ENCODE data around the gene TSHR. TPM values are rescaled to one million over a fixed set of nuclear protein-coding genes. Genes with fewer than 3 reads are reported as not detected.
"Not testable (repeated sequence)": the region's sequence is repeated elsewhere in the genome, so short reads cannot be mapped to it uniquely, and the experiment has no call there.

Gene TSHR
- total RNA-seq, 3 donors from 2014 or later (not counting 1 experiment from before 2014, with no cell fraction given) = 0.80 TPM; not detected in 2

- no peak for ATAC-seq
- TF ChIP-seq, protein P1, sequence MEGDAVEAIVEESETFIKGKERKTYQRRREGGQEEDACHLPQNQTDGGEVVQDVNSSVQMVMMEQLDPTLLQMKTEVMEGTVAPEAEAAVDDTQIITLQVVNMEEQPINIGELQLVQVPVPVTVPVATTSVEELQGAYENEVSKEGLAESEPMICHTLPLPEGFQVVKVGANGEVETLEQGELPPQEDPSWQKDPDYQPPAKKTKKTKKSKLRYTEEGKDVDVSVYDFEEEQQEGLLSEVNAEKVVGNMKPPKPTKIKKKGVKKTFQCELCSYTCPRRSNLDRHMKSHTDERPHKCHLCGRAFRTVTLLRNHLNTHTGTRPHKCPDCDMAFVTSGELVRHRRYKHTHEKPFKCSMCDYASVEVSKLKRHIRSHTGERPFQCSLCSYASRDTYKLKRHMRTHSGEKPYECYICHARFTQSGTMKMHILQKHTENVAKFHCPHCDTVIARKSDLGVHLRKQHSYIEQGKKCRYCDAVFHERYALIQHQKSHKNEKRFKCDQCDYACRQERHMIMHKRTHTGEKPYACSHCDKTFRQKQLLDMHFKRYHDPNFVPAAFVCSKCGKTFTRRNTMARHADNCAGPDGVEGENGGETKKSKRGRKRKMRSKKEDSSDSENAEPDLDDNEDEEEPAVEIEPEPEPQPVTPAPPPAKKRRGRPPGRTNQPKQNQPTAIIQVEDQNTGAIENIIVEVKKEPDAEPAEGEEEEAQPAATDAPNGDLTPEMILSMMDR (IDR thresholded peaks at IDR 0.05) = no peak
- Histone ChIP-seq H3K27me3 (ENCODE audit: control insufficient read depth, insufficient read depth, low read length) (no peaks in the 10 kb centered on the region), H3K36me3 (ENCODE audit: control insufficient read depth, insufficient read depth, low read length) (no peaks in the 10 kb centered on the region), H3K27ac (ENCODE audit: low read length) (no peak overlapping the region), H3K4me3 (ENCODE audit: low read length) (no peak overlapping the region), H3K4me1 (ENCODE audit: control insufficient read depth, insufficient read depth, low read length) (no peaks in the 10 kb centered on the region), H3K9me3 (ENCODE audit: control insufficient read depth, insufficient read depth, low read length) (no peaks in the 10 kb centered on the region)
- Mint-ChIP-seq H3K9me3 (no peaks in the 10 kb centered on the region), H3K27ac (no peak overlapping the region), H3K4me1 (no peaks in the 10 kb centered on the region), H3K36me3 (no peaks in the 10 kb centered on the region), H3K4me3 (no peak overlapping the region), H3K27me3 (ENCODE audit: low read depth in 2 of 2) (peaks cover 0 to 6% of the 10 kb centered on the region in 2 donors)
- 93% methylated on average over 2 of the region's 2 CpGs for WGBS (ENCODE audit: insufficient coverage)
- intact Hi-C loops (cut with micrococcal nuclease) = no loop called here
- DNase-seq = no peak
Observed at GRCh38 chr14:81110186-81110585, 154.8 kb downstream of the TSHR start.

- Mint-ChIP-seq H3K36me3 (no peaks in the 10 kb centered on the region), H3K27me3 (ENCODE audit: low read depth in 2 of 2) (peaks cover 0 to 6% of the 10 kb centered on the region in 2 donors), H3K27ac (no peak overlapping the region), H3K4me3 (no peak overlapping the region), H3K9me3 (no peaks in the 10 kb centered on the region), H3K4me1 (no peaks in the 10 kb centered on the region)
- Histone ChIP-seq H3K4me3 (ENCODE audit: low read length) (no peak overlapping the region), H3K4me1 (ENCODE audit: control insufficient read depth, insufficient read depth, low read length) (no peaks in the 10 kb centered on the region), H3K27me3 (ENCODE audit: control insufficient read depth, insufficient read depth, low read length) (no peaks in the 10 kb centered on the region), H3K27ac (ENCODE audit: low read length) (no peak overlapping the region), H3K9me3 (ENCODE audit: control insufficient read depth, insufficient read depth, low read length) (no peaks in the 10 kb centered on the region), H3K36me3 (ENCODE audit: control insufficient read depth, insufficient read depth, low read length) (no peaks in the 10 kb centered on the region)
- 65% methylated on average over 2 of the region's 2 CpGs for WGBS (ENCODE audit: insufficient coverage)
- intact Hi-C loops (cut with micrococcal nuclease) = no loop called here
- TF ChIP-seq, protein P1 (IDR thresholded peaks at IDR 0.05) = no peak
- ATAC-seq = no peak
- DNase-seq = no peak
Observed at GRCh38 chr14:81113176-81113575, 157.8 kb downstream of the TSHR start.

DNA sequence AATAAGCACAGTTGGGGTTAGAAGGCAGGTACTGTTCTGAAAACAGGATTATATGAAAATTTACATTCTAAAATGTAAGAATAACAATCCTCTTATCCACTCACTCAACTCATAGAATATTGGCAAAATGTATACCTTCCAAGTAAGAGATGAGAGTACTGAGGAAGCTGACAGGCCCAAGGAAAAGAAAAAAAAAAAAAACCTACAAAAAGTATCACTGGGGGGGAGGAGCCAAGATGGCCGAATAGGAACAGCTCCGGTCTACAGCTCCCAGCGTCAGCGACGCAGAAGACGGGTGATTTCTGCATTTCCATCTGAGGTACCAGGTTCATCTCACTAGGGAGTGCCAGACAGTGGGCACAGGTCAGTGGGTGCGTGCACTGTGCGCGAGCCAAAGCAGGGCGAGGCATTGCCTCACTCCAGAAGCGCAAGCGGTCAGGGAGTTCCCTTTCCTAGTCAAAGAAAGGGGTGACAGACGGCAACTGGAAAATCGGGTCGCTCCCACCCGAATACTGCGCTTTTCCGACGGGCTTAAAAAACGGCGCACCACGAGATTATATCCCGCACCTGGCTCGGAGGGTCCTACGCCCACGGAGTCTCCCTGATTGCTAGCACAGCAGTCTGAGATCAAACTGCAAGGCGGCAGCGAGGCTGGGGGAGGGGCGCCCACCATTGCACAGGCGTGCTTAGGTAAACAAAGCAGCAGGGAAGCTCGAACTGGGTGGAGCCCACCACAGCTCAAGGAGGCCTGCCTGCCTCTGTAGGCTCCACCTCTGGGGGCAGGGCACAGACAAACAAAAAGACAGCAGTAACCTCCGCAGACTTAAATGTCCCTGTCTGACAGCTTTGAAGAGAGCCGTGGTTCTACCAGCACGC lies 158.8 kb downstream of the TSHR start:
- H3K27ac Mint-ChIP-seq; H3K4me3 ChIP-seq (ENCODE audit: low read length); H3K4me3 Mint-ChIP-seq; H3K27ac ChIP-seq (ENCODE audit: low read length); H3K4me1 ChIP-seq (ENCODE audit: control insufficient read depth, insufficient read depth, low read length); H3K9me3 Mint-ChIP-seq; ATAC-seq; H3K36me3 ChIP-seq (ENCODE audit: control insufficient read depth, insufficient read depth, low read length); H3K36me3 Mint-ChIP-seq; H3K27me3 ChIP-seq (ENCODE audit: control insufficient read depth, insufficient read depth, low read length); intact Hi-C loops (cut with micrococcal nuclease); H3K4me1 Mint-ChIP-seq; DNase-seq; H3K9me3 ChIP-seq (ENCODE audit: control insufficient read depth, insufficient read depth, low read length); H3K27me3 Mint-ChIP-seq (ENCODE audit: low read depth in 2 of 2): not testable (repeated sequence)
- 97% methylated on average over 32 of the region's 34 CpGs for WGBS (ENCODE audit: insufficient coverage)

DNA sequence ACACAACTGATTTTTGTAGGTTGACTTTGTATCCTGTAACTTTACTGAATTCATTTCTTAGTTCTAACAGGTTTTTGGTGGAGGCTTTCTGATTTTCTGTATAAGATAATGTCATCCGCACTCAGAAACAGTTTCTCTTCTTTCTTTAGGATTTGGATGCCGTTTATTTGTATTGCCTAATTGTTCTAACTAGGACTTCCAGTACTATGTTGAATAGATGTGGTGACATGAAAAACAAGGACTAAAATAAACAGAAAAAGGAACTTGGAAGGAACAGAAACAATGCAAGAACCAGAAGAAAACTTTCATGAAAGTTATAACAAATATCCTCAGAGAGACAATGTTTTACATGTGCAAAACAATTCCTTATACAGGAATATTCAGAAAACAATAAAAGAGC lies 165.1 kb downstream of the TSHR start:
- TF ChIP-seq, protein P1 (IDR thresholded peaks at IDR 0.05) = no peak

More for the DNA sequence above, 165.1 kb downstream of the TSHR start:
- no peak overlapping the region for H3K4me3 ChIP-seq (ENCODE audit: low read length)
- no peaks in the 10 kb centered on the region for H3K36me3 ChIP-seq (ENCODE audit: control insufficient read depth, insufficient read depth, low read length)
- no peaks in the 10 kb centered on the region for H3K4me1 ChIP-seq (ENCODE audit: control insufficient read depth, insufficient read depth, low read length)
- H3K27ac Mint-ChIP-seq = no peak overlapping the region
- no CpG with 5 or more reads among the region's 2 CpGs for WGBS (ENCODE audit: insufficient coverage)
- H3K9me3 ChIP-seq (ENCODE audit: control insufficient read depth, insufficient read depth, low read length) = no peaks in the 10 kb centered on the region
- ATAC-seq (no peak), DNase-seq (no peak)
- H3K4me1 Mint-ChIP-seq = peaks cover 0 to 5% of the 10 kb centered on the region in 2 donors
- no peak overlapping the region for H3K4me3 Mint-ChIP-seq
- H3K27me3 ChIP-seq (ENCODE audit: control insufficient read depth, insufficient read depth, low read length) = no peaks in the 10 kb centered on the region
- no peak overlapping the region for H3K27ac ChIP-seq (ENCODE audit: low read length)
- H3K27me3 Mint-ChIP-seq (ENCODE audit: low read depth in 2 of 2) = no peaks in the 10 kb centered on the region
- H3K9me3 Mint-ChIP-seq = no peaks in the 10 kb centered on the region
- no peaks in the 10 kb centered on the region for H3K36me3 Mint-ChIP-seq
- intact Hi-C loops (cut with micrococcal nuclease) = no loop called here
